Right cardiac atrium (tissue), 5 donors: ENCODE data around the gene NCAN. TPM values are rescaled to one million over a fixed set of nuclear protein-coding genes. Genes with fewer than 3 reads are reported as not detected.
A peak's percentile ranks its signal among the peaks of the same experiment; 100 is the strongest.

ENCODE experiments used
- ATAC-seq, 2 donors: fragments of 200-7000 bp; cut with Tn5 transposase; one replicate each; pipeline versions ENCODE4 v1.8.0 to v1.9.1; 2020; ENCODE audit warnings: moderate library complexity in 2 of 2, mild to moderate bottlenecking in 1 of 2
- DNase-seq, 3 donors: peaks; one replicate each; pipeline ENCODE4 v3.0.0-alpha.2; 2020
- H3K27ac ChIP-seq: one replicate; pipeline ENCODE4 v1.5.1; 2013; ENCODE audit warnings: mild to moderate bottlenecking, low read length, control low read depth, moderate library complexity
- H3K27me3 ChIP-seq: one replicate; pipeline ENCODE4 v1.6.1; 2013; ENCODE audit not compliant: control insufficient read depth, insufficient read depth
- H3K4me1 ChIP-seq: one replicate; pipeline ENCODE4 v1.6.1; 2013; ENCODE audit warnings: low read length; ENCODE audit not compliant: control insufficient read depth, insufficient read depth
- H3K4me3 ChIP-seq: one replicate; pipeline ENCODE4 v1.5.1; 2013; ENCODE audit warnings: low read length, control low read depth
- H3K9me3 ChIP-seq: one replicate; pipeline ENCODE4 v1.6.1; 2013; ENCODE audit warnings: low read length; ENCODE audit not compliant: control insufficient read depth
- WGBS: extraction: QIAGEN DNeasy Blood & Tissue Kit; methylation state at CpG from one replicate; pipeline ENCODE4 v1.1.7; 2013; 5-methylcytosine and 5-hydroxymethylcytosine counted together
- intact Hi-C, 4 donors: fragments of 100-400 bp; cut with DNase I; formaldehyde crosslinking; loops; one replicate each; pipeline versions ENCODE4 v1.11.0 to v1.14.0; 2022 to 2023
- polyA plus RNA-seq: library from polyadenylated mRNA; stranded (reverse); fragments of 200-250 nt; gene quantifications from one replicate; pipeline ENCODE4 v1.2.3, GENCODE V29; 2013
- total RNA-seq, 4 donors: library from RNA; stranded (reverse); fragmentation: NEBNext Ultra II Directional; extraction: Animal tissue kit (Norgen Biotek cat#: 25700); gene quantifications; one replicate each; pipeline ENCODE4 v1.2.1, GENCODE V29; 2021
- donor health status: healthy with polysubstance abuse.
- donor health status: DM: no; HTN: yes; CAD: no.
- donor health status: DM: no; HTN: no; CAD: no.
- donor health status: DM: no; HTN: yes; CAD: no; lungs with severe emphysema.
- donor health status: DM: yes; HTN: yes; CAD: no.

NCAN gene
- total and polyA plus RNA-seq, 5 donors = not detected

DNA sequence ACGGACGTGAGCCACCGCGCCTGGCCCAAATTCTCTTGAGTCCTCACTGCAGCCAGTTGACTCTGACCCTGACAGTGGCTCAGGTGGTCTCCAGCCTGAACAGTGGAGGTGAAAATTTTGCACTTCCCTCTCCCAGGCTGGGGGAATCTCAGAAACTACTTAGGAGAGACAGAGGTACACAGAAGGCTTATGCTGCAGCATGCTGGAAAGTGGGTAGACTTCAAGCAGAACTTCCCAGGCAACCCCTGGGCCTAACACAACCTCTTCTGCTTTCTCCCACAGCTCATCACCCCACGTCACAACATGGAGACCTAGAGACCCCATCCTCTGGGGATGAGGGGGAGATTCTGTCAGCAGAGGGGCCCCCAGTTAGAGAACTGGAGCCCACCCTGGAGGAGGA is 14.4 kb downstream of the NCAN start:
- no peaks in the 10 kb centered on the region for H3K4me1 ChIP-seq
- 83% methylated on average over 5 of the region's 5 CpGs for WGBS
- no peak overlapping the region for H3K4me3 ChIP-seq
- no peaks in the 10 kb centered on the region for H3K27me3 ChIP-seq
- DNase-seq (no peak), ATAC-seq (no peak)
- no peaks in the 10 kb centered on the region for H3K9me3 ChIP-seq
- intact Hi-C loops = no loop called here
- no peak overlapping the region for H3K27ac ChIP-seq

DNA sequence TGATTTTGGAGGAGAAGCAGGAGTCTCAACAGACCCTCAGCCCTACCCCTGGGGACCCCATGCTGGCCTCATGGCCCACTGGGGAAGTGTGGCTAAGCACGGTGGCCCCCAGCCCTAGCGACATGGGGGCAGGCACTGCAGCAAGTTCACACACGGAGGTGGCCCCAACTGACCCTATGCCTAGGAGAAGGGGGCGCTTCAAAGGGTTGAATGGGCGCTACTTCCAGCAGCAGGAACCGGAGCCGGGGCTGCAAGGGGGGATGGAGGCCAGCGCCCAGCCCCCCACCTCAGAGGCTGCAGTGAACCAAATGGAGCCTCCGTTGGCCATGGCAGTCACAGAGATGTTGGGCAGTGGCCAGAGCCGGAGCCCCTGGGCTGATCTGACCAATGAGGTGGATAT is 14.9 kb downstream of the NCAN start:
- intact Hi-C loops = no loop called here
- Histone ChIP-seq H3K4me3 (no peak overlapping the region), H3K27ac (no peak overlapping the region), H3K27me3 (no peaks in the 10 kb centered on the region), H3K4me1 (no peaks in the 10 kb centered on the region), H3K9me3 (no peaks in the 10 kb centered on the region)
- DNase-seq (no peak), ATAC-seq (no peak)
- WGBS = 61% methylated on average over 10 of the region's 10 CpGs

DNA sequence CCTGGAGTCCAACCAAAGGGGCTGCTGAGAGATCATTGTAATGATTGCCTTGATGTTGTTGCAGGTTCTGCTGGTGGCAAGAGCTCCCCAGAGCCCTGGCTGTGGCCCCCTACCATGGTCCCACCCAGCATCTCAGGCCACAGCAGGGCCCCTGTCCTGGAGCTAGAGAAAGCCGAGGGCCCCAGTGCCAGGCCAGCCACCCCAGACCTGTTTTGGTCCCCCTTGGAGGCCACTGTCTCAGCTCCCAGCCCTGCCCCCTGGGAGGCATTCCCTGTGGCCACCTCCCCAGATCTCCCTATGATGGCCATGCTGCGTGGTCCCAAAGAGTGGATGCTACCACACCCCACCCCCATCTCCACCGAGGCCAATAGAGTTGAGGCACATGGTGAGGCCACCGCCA is 15.5 kb downstream of the NCAN start:
- ATAC-seq (no peak), DNase-seq (no peak)
- H3K27me3 ChIP-seq = no peaks in the 10 kb centered on the region
- no peaks in the 10 kb centered on the region for H3K9me3 ChIP-seq
- no peak overlapping the region for H3K27ac ChIP-seq
- 81% methylated on average over 4 of the region's 4 CpGs for WGBS
- intact Hi-C loops = no loop called here
- H3K4me1 ChIP-seq = no peaks in the 10 kb centered on the region
- H3K4me3 ChIP-seq = no peak overlapping the region

DNA sequence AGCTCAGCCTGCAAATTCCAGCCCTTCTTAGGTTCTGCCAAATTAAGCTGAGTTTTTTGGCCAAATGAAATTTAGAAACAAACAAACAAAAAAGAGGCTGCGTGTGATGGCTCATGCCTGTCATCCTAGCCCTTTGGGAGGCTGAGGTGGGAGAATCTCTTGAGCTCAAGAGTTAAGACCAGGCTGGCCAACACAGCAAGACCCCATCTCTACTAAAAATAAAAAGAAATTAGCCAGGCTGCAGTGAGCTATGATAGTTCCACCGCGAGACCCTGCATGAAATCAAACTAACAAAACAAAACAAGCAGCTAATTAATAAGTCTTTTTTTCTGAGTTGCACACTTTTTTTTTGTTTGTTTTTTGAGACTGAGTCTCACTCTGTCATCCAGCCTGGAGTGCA is 17.9 kb downstream of the NCAN start:
- 86% methylated on average over 3 of the region's 3 CpGs for whole genome bisulfite sequencing
- no peaks in the 10 kb centered on the region for H3K27me3 ChIP-seq
- intact Hi-C loops = no loop called here
- H3K4me1 ChIP-seq = no peaks in the 10 kb centered on the region
- H3K9me3 ChIP-seq = peaks cover 9% of the 10 kb centered on the region
- ATAC-seq (no peak), DNase-seq (no peak)
- H3K27ac ChIP-seq = no peak overlapping the region
- H3K4me3 ChIP-seq = no peak overlapping the region

DNA sequence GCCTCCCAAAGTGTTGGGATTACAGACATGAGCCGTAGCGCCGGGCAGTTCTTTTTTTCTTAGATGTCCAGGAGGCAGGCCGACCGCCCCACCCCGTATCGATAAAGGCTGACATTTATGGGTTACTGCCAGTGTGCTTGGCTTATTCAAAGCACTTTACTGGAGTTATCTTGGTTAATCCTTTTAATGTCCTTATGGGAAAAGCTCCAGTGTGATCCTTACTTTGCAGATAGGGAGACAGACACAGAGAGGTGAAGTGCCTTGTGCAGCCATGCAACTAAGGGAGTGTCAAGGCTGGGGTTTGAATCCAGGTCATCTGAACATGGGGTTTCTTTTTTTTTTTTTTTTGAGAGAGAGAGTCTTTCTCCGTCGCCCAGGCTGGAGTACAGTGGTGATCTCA is 19.2 kb downstream of the NCAN start:
- WGBS = 79% methylated on average over 9 of the region's 9 CpGs
- no peak for DNase-seq
- intact Hi-C loops = no loop called here
- H3K27ac ChIP-seq = no peak overlapping the region
- H3K4me1 ChIP-seq = no peaks in the 10 kb centered on the region
- no peak for ATAC-seq
- H3K4me3 ChIP-seq = no peak overlapping the region
- H3K27me3 ChIP-seq = no peaks in the 10 kb centered on the region
- peaks cover 12% of the 10 kb centered on the region for H3K9me3 ChIP-seq

DNA sequence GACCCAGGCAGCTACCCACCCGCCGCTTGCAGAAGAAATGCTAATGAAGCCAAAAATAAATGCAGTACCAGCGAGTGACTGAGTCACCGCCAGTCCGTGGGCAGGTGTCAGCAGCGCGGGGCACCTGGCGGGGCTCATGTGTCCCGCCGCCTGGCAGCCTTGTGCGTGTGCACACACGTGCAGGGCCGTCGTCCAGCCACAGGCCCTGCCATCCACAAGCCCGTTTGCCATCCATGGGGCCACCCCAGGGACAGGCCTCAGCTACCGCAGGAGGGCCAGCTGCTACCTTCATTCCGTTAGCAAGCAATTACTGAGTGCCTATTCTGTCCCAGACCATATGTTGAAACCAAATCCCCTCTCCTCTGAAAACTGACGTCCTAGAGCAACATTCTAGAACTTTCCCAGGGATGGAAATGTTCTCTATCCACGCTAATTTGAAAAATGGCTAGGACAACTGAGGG is 20.5 kb downstream of the NCAN start:
- Histone ChIP-seq H3K9me3 (peaks cover 12% of the 10 kb centered on the region), H3K27ac (no peak overlapping the region), H3K27me3 (no peaks in the 10 kb centered on the region), H3K4me1 (no peaks in the 10 kb centered on the region), H3K4me3 (no peak overlapping the region)
- intact Hi-C loops = no loop called here
- DNase-seq = no peak
- ATAC-seq = no peak
- WGBS = 79% methylated on average over 19 of the region's 19 CpGs

DNA sequence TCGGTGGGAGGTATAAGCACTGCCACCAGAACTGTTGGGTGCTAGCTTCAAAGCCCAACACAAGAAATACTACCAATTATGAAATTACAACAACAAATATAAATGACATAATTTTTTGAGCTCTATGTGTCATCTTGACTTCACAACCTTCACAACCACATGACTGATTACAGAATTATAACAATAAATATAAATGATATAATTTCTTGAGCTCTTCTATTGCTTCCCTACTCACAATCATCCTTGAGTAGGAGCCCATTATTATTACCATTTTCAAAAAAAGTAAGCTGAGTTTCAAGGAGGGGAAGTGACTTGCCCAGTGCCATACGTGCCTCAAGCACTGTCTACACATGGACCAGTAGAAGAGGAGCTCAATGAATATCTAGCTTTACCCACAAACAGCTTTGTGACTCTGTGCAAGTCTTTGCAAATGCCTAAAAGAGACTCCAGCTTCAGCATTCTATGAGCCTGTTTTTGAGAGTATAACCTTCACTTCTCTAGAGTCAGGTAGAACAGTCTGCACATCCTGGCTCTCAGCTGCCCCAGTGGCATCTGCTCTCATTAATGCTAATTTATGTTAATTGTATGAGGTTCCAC is 22.6 kb downstream of the NCAN start:
- 89% methylated on average over 2 of the region's 2 CpGs for WGBS
- DNase-seq (no peak), ATAC-seq (no peak)
- Histone ChIP-seq H3K27ac (no peak overlapping the region), H3K27me3 (no peaks in the 10 kb centered on the region), H3K9me3 (peaks cover 12% of the 10 kb centered on the region), H3K4me3 (no peak overlapping the region), H3K4me1 (no peaks in the 10 kb centered on the region)
- intact Hi-C loops = no loop called here

DNA sequence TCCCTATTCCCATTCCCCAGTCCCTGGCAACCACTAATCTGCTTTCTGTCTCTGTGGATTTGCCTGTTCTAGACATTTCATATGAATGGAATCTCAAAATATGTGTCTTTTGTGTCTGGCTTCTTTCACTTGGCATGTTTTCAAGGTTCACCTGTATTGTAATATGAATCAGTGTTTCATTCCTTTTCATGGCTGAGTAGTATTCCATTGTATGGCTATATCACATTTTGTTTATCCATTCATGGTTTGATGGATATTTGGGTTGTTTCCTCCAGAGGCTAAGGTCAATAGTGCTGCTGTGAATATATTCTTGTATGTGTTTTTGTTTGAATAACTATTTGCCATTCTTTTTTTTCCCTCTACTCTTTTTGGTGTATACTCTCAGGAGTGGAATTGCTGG is 24.4 kb downstream of the NCAN start:
- DNase-seq (no peak), ATAC-seq (no peak)
- Histone ChIP-seq H3K4me3 (no peak overlapping the region), H3K27ac (no peak overlapping the region), H3K9me3 (peaks cover 12% of the 10 kb centered on the region), H3K4me1 (no peaks in the 10 kb centered on the region), H3K27me3 (no peaks in the 10 kb centered on the region)
- intact Hi-C loops = no loop called here

DNA sequence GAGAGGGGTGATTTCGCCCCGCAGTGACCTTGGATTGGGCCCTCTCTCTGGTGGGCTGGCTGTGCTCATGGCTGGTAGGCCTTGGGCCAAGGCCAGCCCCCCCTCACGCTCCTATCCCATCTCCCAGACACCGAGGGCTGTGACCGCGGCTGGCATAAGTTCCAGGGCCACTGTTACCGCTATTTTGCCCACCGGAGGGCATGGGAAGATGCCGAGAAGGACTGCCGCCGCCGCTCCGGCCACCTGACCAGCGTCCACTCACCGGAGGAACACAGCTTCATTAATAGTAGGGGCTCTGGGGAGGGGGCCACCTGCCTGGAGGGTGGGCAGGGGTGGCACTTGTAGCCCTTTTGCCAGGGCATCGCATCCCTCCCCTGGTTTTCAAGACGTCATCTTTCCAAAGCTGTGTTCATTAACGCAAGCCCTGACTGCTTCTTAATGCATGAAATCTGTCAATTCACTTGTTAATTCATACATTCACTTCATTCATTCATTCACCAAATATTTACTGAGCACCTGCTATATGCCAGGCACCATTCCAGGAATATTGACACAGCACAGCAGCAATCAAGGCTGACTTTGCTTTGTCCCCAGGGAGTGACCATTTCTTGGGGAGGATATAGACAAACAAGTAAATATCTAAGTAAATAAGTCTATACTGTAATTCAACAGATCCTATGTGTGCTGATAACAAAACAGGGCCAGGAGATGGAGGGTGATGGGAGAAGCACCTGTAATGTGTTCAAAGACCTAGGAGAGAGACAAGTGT is 26.6 kb downstream of the NCAN start:
- H3K4me1 ChIP-seq = no peaks in the 10 kb centered on the region
- no peak overlapping the region for H3K4me3 ChIP-seq
- DNase-seq = no peak
- intact Hi-C loops = no loop called here
- H3K9me3 ChIP-seq = peaks cover 12% of the 10 kb centered on the region
- no peak overlapping the region for H3K27ac ChIP-seq
- no peaks in the 10 kb centered on the region for H3K27me3 ChIP-seq
- peak in 1 of 2 donors; percentile 16 for ATAC-seq
- 84% methylated on average over 18 of the region's 18 CpGs for WGBS

DNA sequence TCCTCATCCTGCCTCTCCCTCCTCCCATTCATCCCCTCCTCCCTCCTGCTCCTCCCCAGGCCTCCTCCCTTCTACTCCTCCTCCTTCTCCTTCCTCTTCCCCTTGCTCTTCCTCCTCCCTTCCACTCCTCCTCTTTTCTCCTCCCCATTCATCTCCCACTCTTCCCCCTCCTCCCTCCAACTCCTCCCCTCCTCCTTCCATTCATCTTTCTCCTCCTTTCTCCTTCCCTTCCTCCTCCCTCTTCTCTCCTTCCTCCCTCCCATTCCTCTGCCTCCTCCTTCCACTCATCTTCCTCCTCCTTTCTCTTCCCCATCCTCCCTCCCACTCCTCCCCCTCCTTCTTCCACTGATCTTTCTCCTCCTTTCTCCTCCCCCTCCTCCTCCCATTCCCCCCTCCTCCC is 27.9 kb downstream of the NCAN start:
- ATAC-seq = no peak

DNA sequence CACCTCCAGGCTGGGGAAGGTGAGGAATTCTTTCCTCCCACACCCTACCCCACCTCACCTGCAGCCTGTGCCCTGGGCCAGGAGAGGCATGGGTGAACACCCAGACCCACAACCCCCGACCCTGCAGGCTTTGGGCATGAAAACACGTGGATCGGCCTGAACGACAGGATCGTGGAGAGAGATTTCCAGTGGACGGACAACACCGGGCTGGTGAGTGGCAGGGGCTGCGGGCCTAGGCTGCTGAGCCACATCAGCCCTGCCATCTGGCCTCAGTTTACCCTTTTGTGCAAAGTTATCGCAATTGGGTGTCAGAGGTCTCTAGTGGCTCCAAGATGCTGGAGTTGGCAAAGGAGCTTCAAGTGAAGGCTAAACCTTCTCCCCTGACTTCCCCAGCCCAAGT is 28.7 kb downstream of the NCAN start:
- intact Hi-C loops = no loop called here
- no peak overlapping the region for H3K4me3 ChIP-seq
- no peak overlapping the region for H3K27ac ChIP-seq
- WGBS = 82% methylated on average over 9 of the region's 9 CpGs
- H3K4me1 ChIP-seq = no peaks in the 10 kb centered on the region
- ATAC-seq = no peak
- no peaks in the 10 kb centered on the region for H3K27me3 ChIP-seq
- no peaks in the 10 kb centered on the region for H3K9me3 ChIP-seq
- no peak for DNase-seq

More for the DNA sequence above, 27.9 kb downstream of the NCAN start:
- Histone ChIP-seq H3K4me1 (no peaks in the 10 kb centered on the region), H3K4me3 (no peak overlapping the region), H3K27me3 (no peaks in the 10 kb centered on the region), H3K27ac (no peak overlapping the region), H3K9me3 (peaks cover 3% of the 10 kb centered on the region)
- DNase-seq = no peak
- intact Hi-C loops = no loop called here
